Mammary epithelial cell (primary cell): ENCODE measurements around the gene HIBADH.

Experiments
- CTCF ChIP-seq, 2 donors: IDR thresholded peaks in 1 of 2; conservative IDR thresholded peaks in 1 of 2; 2 replicates each; pipeline ENCODE4 v1.5.1; 2011 to 2012; ENCODE audit warnings: inconsistent platforms in 2 of 2, low read length in 2 of 2, mild to moderate bottlenecking in 2 of 2, control low read depth in 1 of 2, low read depth in 1 of 2; ENCODE audit not compliant: insufficient read depth in 1 of 2; ENCODE audit errors: extremely low read depth in 1 of 2
- EZH2 ChIP-seq: IDR thresholded peaks from 2 replicates; pipeline ENCODE4 v1.6.1; 2012; ENCODE audit warnings: low read length, inconsistent platforms, borderline replicate concordance

DNA sequence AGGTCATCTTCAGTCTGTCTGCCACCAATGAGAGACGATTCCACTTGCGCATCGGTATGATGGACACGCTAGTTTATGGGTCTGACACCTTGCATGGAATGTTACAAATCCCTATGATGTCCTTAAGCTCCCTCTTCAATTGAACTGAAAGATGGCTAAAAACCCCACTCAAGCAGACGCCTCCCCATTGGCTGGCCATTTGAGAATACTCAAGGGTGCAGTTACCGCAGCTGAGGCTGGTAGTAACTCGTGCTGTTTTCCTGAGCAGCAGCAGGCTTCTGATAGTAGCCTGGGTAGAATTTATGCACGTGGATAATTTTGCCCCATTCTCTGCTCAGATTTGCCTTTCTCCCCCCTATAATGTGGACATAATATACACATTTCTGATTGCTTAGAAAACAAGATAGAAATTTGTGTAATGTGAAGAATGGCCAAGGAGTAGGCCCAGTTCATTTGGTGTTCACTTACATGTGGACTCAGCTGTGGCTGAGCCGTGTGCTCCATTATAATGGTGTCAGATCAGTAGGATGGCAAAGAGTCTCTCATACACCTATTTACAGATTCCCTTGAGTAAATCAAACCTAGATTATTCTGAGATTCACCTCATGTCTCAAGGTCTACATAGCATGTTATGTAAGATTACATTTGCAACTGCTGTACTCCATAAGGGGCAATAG is 142.8 kb downstream of the HIBADH start:
- TF ChIP-seq CTCF (conservative IDR thresholded peaks at IDR 0.05 in 1 of 2, IDR thresholded peaks at IDR 0.05 in 1 of 2; ENCODE audit: extremely low read depth in 1 of 2, insufficient read depth in 1 of 2, low read depth in 1 of 2, low read length in 2 of 2) (no peak), EZH2 (no peak)
